Prostate gland (tissue), 2 donors: ENCODE measurements around the gene FARS2.

Experiments used
- CTCF ChIP-seq, 4 experiments: fragments of 200-600 bp in 2 of 4; fragments of 450-650 bp in 2 of 4; sonication (generic) in 2 of 4; IDR thresholded peaks; 1 replicate in 3 of 4; 2 replicates in 1 of 4; pipeline ENCODE4 v1.5.1; 2016 to 2019; ENCODE audit warnings: antibody characterized with exemption in 4 of 4, mild to moderate bottlenecking in 2 of 4, moderate library complexity in 2 of 4
- POLR2A ChIP-seq: fragments of 450-650 bp; IDR thresholded peaks from one replicate; pipeline ENCODE4 v1.6.1; 2016; ENCODE audit warnings: antibody characterized with exemption, mild to moderate bottlenecking
- POLR2AphosphoS5 ChIP-seq: sonication (generic); formaldehyde crosslinking; IDR thresholded peaks from one replicate; pipeline ENCODE4 v1.6.1; 2017; ENCODE audit warnings: antibody characterized with exemption

- no peak for TF ChIP-seq CTCF (IDR thresholded peaks at IDR 0.05)
- TF ChIP-seq POLR2A = no peak
- no peak for TF ChIP-seq POLR2AphosphoS5
Observed at GRCh38 chr6:5619249-5619648, 357.9 kb downstream of the FARS2 start.
